Stimulated activated CD4-positive, alpha-beta T cell treated with anti-CD3 and anti-CD28 coated beads, Interleukin-1b, Interleukin-23, amount 100 ng/mL, for 24 hours (primary cell): ENCODE data around the gene GPC5.

Experiments used
- DNase-seq, 4 experiments: peaks; one replicate each; pipeline ENCODE4 v3.0.0-alpha.2; 2020; ENCODE audit warnings: low read depth in 4 of 4, low spot score in 1 of 4

The GPC5 gene

GRCh38 chr13:91955546-91956355 lies 557.3 kb downstream of the GPC5 start:
- DNase-seq, result no peak

GRCh38 chr13:91960947-91961346 lies 562.5 kb downstream of the GPC5 start:
- DNase-seq, result no peak

DNA sequence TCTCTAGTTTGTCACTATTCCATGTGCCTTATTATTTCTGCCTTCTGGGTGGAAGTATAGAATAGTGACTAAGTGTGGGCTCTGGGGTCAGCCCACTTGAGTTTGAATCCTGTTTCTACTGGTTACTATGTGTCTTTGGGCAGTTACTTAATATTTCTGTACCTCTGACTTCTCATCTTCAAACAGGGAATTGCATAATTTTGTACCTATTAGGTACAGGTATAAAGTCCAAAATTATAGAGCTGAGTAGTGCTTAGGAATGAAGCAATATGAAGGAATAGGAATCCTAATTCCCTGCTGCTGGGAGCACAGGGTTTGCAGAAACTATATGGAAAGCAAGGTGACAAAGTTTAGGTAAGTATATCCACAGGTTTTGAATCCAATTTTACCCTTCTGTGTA lies 564.5 kb downstream of the GPC5 start:
- DNase-seq, result no peak

- no peak for DNase-seq
Measured at GRCh38 chr13:91965511-91965910, 567.1 kb downstream of the GPC5 start.

GRCh38 chr13:91978571-91978970 lies 580.1 kb downstream of the GPC5 start:
- no peak for DNase-seq

DNA sequence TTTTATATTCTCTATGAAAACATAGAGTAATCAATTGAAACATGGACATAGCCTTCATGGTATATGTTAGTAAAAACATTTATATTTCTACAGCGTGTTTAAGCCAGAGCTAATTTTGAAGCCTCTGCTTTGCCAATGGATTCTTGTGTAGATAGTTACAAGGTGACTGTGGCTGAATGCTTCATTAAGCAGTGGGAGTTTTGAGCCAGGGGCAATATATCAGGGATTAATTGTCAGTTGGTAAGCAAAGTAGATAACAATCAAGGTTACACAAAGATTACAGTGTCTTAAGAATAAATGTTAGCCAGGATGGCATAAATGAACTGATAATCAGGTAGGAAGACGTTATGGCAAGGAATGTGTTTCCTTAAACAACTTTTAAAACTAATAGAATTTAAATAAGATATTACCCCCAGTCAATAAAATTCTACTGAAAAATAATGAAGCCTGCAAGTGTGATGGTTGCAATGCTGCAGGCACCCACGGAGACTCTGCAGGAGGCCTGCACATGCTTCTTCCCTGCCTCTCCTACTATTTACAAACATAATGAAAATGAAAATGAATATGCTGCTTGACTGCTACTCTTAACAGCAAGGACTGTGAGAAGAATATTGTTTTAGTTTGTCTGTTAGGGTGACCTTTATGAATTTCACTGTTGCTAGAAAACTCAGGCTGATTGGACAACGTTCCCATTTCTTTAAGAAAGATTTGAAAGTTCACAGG lies 588.5 kb downstream of the GPC5 start:
- DNase-seq, result no peak

- DNase-seq, result no peak
Measured at GRCh38 chr13:91988331-91988730, 589.9 kb downstream of the GPC5 start.

DNA sequence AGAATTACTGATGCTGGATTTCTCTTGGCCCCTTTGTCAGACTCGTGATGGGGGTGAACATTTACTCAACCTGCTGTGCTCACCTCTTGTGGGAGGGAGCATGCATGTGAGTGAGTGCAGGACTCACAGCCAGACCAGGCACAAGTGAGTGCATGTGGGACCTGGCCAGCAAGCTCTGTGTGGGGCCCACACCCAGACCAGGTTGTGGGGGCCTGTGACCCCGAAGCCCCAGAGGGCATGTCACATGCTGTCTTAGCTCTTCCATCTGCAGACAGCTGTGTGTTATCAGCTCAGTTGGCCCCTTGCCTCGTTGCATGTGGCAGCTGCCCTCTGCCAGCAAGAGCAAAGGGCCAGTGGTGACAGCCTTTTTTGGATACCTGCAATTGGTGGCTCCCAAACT lies 614.4 kb downstream of the GPC5 start:
- DNase-seq, result no peak

GRCh38 chr13:92017737-92018136 lies 619.3 kb downstream of the GPC5 start:
- DNase-seq, result no peak

GRCh38 chr13:92028695-92029094 lies 630.3 kb downstream of the GPC5 start:
- DNase-seq, result no peak

DNA sequence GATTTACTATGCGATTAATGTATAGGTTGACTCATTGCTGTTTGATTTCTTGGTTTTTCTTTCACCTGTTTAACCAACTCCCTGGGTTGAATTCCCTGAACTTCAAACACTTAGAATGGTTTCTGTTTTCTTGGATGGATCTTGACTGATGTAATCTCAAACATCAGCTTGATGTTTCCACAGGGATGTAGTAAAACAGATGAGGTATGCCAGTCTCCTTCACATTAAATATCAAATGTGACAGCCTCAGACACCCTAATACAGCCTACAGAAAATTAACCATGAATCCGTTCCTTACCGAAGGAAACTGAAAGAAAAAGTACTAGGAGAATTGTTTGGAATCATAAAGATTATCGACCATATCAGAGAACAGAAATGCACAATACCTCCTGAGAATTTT lies 631.2 kb downstream of the GPC5 start:
- no peak for DNase-seq

- DNase-seq, result no peak
Measured at GRCh38 chr13:92038905-92039304, 640.5 kb downstream of the GPC5 start.

- no peak for DNase-seq
Measured at GRCh38 chr13:92042522-92042921, 644.1 kb downstream of the GPC5 start.

- DNase-seq, result no peak
Measured at GRCh38 chr13:92044351-92044750, 645.9 kb downstream of the GPC5 start.

GRCh38 chr13:92054389-92054788 lies 656.0 kb downstream of the GPC5 start:
- no peak for DNase-seq

DNA sequence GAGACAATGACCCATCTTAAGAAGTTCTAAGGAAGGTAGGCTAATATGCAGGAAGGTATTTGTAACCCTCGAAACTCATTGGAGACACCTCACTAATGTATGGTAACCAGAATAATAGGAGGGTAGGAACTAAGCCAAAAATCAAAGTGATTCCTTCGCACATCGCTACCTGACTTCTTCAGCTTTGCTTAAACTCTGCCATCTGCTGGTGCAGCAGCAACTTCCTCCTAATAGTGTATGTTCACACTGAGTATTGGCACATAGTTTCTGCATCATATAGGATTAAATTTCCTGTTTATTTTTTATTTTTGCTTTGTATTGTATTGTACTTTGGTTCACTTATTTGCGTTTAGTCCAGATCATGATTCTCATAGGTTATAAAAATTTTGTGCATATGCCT lies 676.2 kb downstream of the GPC5 start:
- no peak for DNase-seq

DNA sequence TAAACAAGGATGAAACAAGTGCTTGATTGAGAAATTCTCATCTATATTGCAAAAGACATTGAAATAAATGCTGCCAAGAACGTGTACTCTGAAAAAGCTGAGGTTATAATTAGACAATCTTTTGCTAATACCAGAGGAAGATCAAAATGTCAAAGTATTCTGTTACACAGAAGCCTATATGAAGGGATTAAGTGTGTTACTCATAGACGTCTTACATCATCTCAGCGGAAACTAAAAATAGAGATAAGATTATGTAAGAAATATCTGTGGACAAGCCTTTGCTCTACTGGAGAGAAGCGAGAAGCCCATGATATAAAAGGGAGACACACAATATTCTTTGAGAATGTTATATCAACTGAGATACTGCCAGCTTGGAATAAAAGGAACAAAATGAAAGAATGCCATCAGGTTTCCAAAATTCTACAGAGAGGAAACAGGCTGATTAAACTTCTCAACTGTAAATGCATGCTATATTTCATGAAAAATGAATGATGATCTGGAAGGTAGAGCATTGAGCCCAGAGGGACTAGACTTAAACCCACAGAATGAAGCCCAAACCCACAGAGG lies 699.0 kb downstream of the GPC5 start:
- DNase-seq, result no peak

DNA sequence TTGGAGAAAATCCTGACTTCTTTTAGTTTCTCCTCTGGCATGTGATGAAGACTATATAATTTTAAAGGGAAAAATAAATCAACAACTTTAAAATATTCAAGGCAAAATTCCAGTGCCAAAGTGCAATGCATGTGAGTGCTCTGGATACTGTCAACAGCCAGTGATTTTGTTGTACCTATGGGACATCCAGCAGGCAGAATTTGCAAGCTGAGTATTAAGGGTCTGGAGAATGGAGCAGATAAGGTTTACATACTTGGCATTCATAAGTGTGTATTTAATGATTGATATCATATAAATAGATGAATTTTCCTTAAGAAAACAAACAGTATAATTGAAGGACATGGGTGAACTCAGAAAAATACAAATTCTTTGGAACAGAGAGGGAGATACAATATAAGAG lies 703.4 kb downstream of the GPC5 start:
- no peak for DNase-seq

DNA sequence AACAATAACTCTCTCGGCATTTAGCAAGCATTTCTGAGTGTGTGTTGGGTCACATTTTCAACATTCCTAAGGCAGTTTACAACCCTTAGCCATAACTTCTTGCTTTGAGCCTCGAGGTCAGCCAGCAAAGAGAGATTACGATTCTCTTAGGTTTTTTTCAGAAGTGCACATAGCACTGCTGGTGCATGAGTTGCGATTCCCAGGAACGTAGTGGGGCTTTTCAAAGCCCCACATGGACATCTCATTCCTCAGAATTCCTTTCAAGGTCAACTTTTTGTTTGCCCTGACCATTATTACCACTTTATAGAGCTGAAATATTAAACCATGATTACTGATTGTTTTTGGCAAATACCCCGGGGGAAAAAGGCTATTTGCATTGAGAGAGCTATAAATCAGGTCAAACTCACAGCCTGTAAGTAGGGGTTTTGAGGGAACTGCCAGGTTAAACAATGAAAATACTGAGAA lies 705.3 kb downstream of the GPC5 start:
- no peak for DNase-seq

- no peak for DNase-seq
Measured at GRCh38 chr13:92122186-92122853, 723.9 kb downstream of the GPC5 start.

DNA sequence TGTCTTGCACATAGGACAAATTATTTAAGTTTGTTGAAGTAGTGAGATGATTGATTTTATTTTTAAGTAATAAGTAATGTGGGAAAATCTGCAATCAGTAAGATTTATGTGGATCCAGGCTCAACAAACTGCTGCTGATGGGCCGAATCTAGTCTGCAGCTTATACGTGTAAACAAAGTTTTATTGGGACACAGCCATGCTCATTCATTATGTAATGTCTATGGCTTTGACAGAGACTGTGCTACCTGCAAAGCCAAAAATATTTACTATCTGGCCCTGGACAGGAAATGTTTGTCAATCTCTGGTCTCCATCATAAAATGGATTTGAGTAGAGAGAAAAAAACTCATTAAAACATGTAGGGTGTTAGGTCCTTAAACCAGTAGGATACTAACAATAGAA lies 728.0 kb downstream of the GPC5 start:
- DNase-seq, result no peak

DNA sequence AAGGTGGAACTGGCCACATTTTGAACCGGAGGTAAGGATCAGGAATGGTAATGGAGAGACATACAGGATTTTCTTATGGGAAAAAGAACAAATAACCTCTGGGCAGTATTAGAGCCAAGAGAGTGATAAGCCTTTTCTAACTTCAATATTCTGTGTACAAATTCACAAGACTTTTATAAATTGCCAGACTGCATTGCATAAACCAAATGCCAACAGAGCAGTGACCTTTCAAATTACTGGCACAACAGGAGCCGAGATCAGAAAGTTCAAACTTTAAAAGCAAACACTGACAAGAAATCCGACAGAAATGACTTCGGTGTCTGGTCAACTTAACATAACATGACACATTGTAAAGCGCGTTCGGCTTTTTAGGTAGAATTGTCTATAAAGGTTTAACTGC lies 737.1 kb downstream of the GPC5 start:
- DNase-seq, result no peak
